ENCODE measurements around the gene GRID1. TPM values are rescaled to one million over a fixed set of nuclear protein-coding genes. Genes with fewer than 3 reads are reported as not detected.

Gene GRID1
- total RNA-seq, 1 experiment from 2014 or later = 0.37 TPM

- ChIA-PET POLR2A (no interaction called here), CTCF (interaction anchor here (0.9 to 1.3 kb wide), 3 partner anchors 15 to 155 kb away, joined by 3 to 6 read pairs (median 4); no protein-coding TSS in a partner anchor)
- no peak for ATAC-seq
- H3K4me3 Mint-ChIP-seq = no peak overlapping the region
- no peak for DNase-seq (ENCODE audit: low spot score)
- no peaks in the 10 kb centered on the region for H3K27me3 Mint-ChIP-seq (ENCODE audit: low read depth)
- TF ChIP-seq, protein P1, sequence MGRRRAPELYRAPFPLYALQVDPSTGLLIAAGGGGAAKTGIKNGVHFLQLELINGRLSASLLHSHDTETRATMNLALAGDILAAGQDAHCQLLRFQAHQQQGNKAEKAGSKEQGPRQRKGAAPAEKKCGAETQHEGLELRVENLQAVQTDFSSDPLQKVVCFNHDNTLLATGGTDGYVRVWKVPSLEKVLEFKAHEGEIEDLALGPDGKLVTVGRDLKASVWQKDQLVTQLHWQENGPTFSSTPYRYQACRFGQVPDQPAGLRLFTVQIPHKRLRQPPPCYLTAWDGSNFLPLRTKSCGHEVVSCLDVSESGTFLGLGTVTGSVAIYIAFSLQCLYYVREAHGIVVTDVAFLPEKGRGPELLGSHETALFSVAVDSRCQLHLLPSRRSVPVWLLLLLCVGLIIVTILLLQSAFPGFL (CRISPR knock-in tag; IDR thresholded peaks at IDR 0.05; ENCODE audit: borderline replicate concordance) = no peak
- TF ChIP-seq, protein P2, sequence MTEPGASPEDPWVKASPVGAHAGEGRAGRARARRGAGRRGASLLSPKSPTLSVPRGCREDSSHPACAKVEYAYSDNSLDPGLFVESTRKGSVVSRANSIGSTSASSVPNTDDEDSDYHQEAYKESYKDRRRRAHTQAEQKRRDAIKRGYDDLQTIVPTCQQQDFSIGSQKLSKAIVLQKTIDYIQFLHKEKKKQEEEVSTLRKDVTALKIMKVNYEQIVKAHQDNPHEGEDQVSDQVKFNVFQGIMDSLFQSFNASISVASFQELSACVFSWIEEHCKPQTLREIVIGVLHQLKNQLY (CRISPR knock-in tag; IDR thresholded peaks at IDR 0.05) = no peak
- TF ChIP-seq ESRRA (CRISPR knock-in tag; IDR thresholded peaks at IDR 0.05; ENCODE audit: borderline replicate concordance) (no peak), ZNF138 (CRISPR knock-in tag; conservative IDR thresholded peaks at IDR 0.05) (no peak), ZNF232 (CRISPR knock-in tag; IDR thresholded peaks at IDR 0.05) (no peak), NR1H2 (CRISPR knock-in tag; IDR thresholded peaks at IDR 0.05) (no peak), HMGA2 (CRISPR knock-in tag; IDR thresholded peaks at IDR 0.05) (no peak), RORB (CRISPR knock-in tag; IDR thresholded peaks at IDR 0.05) (no peak)
- TF ChIP-seq, protein P3, sequence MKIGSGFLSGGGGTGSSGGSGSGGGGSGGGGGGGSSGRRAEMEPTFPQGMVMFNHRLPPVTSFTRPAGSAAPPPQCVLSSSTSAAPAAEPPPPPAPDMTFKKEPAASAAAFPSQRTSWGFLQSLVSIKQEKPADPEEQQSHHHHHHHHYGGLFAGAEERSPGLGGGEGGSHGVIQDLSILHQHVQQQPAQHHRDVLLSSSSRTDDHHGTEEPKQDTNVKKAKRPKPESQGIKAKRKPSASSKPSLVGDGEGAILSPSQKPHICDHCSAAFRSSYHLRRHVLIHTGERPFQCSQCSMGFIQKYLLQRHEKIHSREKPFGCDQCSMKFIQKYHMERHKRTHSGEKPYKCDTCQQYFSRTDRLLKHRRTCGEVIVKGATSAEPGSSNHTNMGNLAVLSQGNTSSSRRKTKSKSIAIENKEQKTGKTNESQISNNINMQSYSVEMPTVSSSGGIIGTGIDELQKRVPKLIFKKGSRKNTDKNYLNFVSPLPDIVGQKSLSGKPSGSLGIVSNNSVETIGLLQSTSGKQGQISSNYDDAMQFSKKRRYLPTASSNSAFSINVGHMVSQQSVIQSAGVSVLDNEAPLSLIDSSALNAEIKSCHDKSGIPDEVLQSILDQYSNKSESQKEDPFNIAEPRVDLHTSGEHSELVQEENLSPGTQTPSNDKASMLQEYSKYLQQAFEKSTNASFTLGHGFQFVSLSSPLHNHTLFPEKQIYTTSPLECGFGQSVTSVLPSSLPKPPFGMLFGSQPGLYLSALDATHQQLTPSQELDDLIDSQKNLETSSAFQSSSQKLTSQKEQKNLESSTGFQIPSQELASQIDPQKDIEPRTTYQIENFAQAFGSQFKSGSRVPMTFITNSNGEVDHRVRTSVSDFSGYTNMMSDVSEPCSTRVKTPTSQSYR (CRISPR knock-in tag; IDR thresholded peaks at IDR 0.05) = no peak
- H3K4me1 Mint-ChIP-seq = no peaks in the 10 kb centered on the region
- H3K9me3 Mint-ChIP-seq = no peaks in the 10 kb centered on the region
- H3K27ac Mint-ChIP-seq = peak overlapping the region; percentile 47; the same call in 1 of the 2 replicates
- no peaks in the 10 kb centered on the region for H3K36me3 Mint-ChIP-seq
Observed at GRCh38 chr10:86193841-86194240, 172.8 kb downstream of the GRID1 start.

DNA sequence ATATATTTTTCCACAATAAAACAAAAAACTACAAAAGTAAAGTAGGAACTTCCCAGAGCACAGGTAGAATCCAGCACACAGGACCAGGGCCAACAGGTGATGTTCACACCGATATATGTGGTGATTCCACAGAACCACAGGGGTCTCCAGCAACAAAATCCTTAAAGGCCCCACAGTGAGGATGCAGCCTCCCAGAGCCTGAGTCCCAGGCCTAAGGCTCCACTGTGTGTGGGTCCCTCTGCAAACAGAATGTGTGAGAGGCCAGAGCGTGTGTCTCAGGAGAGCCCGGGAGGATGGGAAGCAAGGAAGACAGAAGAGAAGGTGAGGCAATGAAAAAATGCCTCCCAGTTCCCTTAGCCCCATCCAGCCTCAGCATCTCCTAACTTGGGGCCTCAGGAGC is 173.9 kb downstream of the GRID1 start:
- H3K27ac Mint-ChIP-seq = no peak overlapping the region
- no peak overlapping the region for H3K4me3 Mint-ChIP-seq
- no peaks in the 10 kb centered on the region for H3K27me3 Mint-ChIP-seq (ENCODE audit: low read depth)
- TF ChIP-seq AFF4 (CRISPR knock-in tag; IDR thresholded peaks at IDR 0.05; ENCODE audit: borderline replicate concordance) (no peak), JAZF1 (CRISPR knock-in tag; IDR thresholded peaks at IDR 0.05) (no peak), ZBTB21 (CRISPR knock-in tag; IDR thresholded peaks at IDR 0.05; ENCODE audit: borderline replicate concordance) (no peak), ZNF317 (CRISPR knock-in tag; IDR thresholded peaks at IDR 0.05; ENCODE audit: borderline replicate concordance, low read depth) (no peak)
- TF ChIP-seq, protein P4, sequence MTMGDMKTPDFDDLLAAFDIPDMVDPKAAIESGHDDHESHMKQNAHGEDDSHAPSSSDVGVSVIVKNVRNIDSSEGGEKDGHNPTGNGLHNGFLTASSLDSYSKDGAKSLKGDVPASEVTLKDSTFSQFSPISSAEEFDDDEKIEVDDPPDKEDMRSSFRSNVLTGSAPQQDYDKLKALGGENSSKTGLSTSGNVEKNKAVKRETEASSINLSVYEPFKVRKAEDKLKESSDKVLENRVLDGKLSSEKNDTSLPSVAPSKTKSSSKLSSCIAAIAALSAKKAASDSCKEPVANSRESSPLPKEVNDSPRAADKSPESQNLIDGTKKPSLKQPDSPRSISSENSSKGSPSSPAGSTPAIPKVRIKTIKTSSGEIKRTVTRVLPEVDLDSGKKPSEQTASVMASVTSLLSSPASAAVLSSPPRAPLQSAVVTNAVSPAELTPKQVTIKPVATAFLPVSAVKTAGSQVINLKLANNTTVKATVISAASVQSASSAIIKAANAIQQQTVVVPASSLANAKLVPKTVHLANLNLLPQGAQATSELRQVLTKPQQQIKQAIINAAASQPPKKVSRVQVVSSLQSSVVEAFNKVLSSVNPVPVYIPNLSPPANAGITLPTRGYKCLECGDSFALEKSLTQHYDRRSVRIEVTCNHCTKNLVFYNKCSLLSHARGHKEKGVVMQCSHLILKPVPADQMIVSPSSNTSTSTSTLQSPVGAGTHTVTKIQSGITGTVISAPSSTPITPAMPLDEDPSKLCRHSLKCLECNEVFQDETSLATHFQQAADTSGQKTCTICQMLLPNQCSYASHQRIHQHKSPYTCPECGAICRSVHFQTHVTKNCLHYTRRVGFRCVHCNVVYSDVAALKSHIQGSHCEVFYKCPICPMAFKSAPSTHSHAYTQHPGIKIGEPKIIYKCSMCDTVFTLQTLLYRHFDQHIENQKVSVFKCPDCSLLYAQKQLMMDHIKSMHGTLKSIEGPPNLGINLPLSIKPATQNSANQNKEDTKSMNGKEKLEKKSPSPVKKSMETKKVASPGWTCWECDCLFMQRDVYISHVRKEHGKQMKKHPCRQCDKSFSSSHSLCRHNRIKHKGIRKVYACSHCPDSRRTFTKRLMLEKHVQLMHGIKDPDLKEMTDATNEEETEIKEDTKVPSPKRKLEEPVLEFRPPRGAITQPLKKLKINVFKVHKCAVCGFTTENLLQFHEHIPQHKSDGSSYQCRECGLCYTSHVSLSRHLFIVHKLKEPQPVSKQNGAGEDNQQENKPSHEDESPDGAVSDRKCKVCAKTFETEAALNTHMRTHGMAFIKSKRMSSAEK (CRISPR knock-in tag; IDR thresholded peaks at IDR 0.05; ENCODE audit: borderline replicate concordance) = no peak
- ATAC-seq = no peak
- H3K36me3 Mint-ChIP-seq = no peaks in the 10 kb centered on the region
- CTCF ChIA-PET = interaction anchor here (0.9 to 1.1 kb wide), 2 partner anchors 100 to 157 kb away, joined by 3 to 4 read pairs; no protein-coding TSS in a partner anchor
- no peaks in the 10 kb centered on the region for H3K9me3 Mint-ChIP-seq
- DNase-seq (ENCODE audit: low spot score) = no peak
- no peaks in the 10 kb centered on the region for H3K4me1 Mint-ChIP-seq
- POLR2A ChIA-PET = no interaction called here

All from WTC11 (cell line).